ENCODE results near the gene LMX1A. TPM values are rescaled to one million over a fixed set of nuclear protein-coding genes. Genes with fewer than 3 reads are reported as not detected.

The LMX1A gene
- total and polyA plus RNA-seq, 9 of the 15 experiments (the other 6 are each of a cell fraction or from before 2014, with no cell fraction given): not detected

DNA sequence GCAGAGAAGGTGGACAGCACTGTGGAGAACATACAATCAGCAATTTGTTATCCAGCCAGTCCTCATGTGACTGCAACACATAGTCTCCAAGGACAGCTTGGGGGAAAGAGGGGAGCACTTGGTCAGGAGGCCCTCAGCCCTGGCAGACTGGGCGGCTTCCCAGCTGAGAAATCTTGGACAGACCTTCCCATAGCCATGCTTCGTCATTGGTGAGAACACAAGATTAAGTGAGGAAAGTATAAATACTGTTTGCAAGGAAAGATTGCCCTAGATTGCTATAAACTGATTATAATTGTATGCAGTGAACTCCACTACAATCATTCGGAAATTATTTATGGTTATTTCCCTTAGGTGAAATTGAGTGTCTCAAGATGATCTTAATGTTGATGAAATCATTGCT lies 131.5 kb downstream of the LMX1A start:
- no peaks in the 10 kb centered on the region for H4K20me1 ChIP-seq (replicated peaks; ENCODE audit: control insufficient read depth, insufficient read depth, low read length)
- POLR2A ChIA-PET: interaction anchor here (0.7 kb wide), 1 partner anchor 565 kb away, joined by 5 read pairs; no protein-coding TSS in a partner anchor
- no peak overlapping the region for H3K4me2 ChIP-seq (ENCODE audit: insufficient read depth, low read length)
- no TSS peak for BruUV-seq (replicated peaks)
- no peaks in the 10 kb centered on the region for H3K9me3 ChIP-seq (replicated peaks; ENCODE audit: control insufficient read depth, insufficient read depth, low read depth, low read length)
- FAIRE-seq: no peak
- H3K9me1 ChIP-seq (ENCODE audit: control insufficient read depth, insufficient read depth, low read length): no peaks in the 10 kb centered on the region
- 0% methylated on average over 3 of the region's 3 CpGs for WGBS (ENCODE audit: insufficient coverage, low coverage, missing lambda C conversion rate)
- no peak for DNase-seq (ENCODE audit: extremely low read depth in 1 of 4, low spot score in 3 of 4)
- in situ Hi-C loops (cut with MboI): no loop called here
- no peak overlapping the region for H3K9ac ChIP-seq (ENCODE audit: insufficient read depth in 1 of 2, low read depth in 2 of 2, low read length in 2 of 2)
- CTCF ChIA-PET (ENCODE audit: low intra/inter-chr PET ratio): no interaction called here
- no peaks in the 10 kb centered on the region for H3K79me2 ChIP-seq (ENCODE audit: control insufficient read depth, insufficient read depth, low read length)
- no peak for ATAC-seq
- H3K4me1 ChIP-seq (replicated peaks in 1 of 2; ENCODE audit: control insufficient read depth in 2 of 2, insufficient read depth in 2 of 2, low read length in 2 of 2): no peaks in the 10 kb centered on the region
- H2AFZ ChIP-seq (ENCODE audit: low read depth, low read length): no peak overlapping the region
- TF ChIP-seq, protein P1, sequence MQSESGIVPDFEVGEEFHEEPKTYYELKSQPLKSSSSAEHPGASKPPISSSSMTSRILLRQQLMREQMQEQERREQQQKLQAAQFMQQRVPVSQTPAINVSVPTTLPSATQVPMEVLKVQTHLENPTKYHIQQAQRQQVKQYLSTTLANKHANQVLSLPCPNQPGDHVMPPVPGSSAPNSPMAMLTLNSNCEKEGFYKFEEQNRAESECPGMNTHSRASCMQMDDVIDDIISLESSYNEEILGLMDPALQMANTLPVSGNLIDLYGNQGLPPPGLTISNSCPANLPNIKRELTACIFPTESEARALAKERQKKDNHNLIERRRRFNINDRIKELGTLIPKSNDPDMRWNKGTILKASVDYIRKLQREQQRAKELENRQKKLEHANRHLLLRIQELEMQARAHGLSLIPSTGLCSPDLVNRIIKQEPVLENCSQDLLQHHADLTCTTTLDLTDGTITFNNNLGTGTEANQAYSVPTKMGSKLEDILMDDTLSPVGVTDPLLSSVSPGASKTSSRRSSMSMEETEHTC (IDR thresholded peaks at IDR 0.05): no peak
- no peak for TF ChIP-seq SMAD3 (CRISPR knock-in tag; conservative IDR thresholded peaks at IDR 0.05)
- no peak for TF ChIP-seq ZNF589 (CRISPR knock-in tag; IDR thresholded peaks at IDR 0.05; ENCODE audit: low read depth)
- no peak for TF ChIP-seq SRSF7 (optimal IDR thresholded peaks at IDR 0.05; ENCODE audit: low read depth, low read length)
- no peak for TF ChIP-seq TAF15 (IDR thresholded peaks at IDR 0.05; ENCODE audit: low read depth, low read length)
- H3K27me3 ChIP-seq (ENCODE audit: control insufficient read depth in 2 of 2, insufficient read depth in 2 of 2, low read length in 2 of 2): no peaks in the 10 kb centered on the region
- intact Hi-C loops (cut with micrococcal nuclease): no loop called here
- H3K4me3 ChIP-seq: no peak overlapping the region
- no peak overlapping the region for H3K27ac ChIP-seq (ENCODE audit: extremely low read depth, low read depth, low read length)
- H3K36me3 ChIP-seq (ENCODE audit: control insufficient read depth, insufficient read depth, low read length): no peaks in the 10 kb centered on the region

DNA sequence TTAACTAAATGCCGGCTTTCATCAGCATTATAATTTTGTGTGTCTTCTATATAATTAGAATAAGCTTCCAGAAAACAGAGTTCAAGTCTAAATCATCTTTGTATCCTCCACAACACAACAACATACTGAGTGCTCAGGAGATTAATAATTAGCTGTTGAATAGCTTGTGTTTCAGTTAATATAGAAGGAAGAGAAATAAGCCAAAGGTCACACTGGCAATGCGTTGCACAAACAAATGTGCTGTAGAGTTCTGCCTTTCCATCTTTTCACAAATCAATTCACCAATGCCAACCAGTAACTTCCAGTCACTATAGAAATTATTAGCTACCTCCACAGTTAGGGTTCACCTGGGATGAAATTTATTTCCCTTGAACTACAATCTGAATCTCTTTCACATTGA lies 132.0 kb downstream of the LMX1A start:
- in situ Hi-C loops (cut with MboI): no loop called here
- no peak for ATAC-seq
- no peaks in the 10 kb centered on the region for H3K27me3 ChIP-seq (ENCODE audit: control insufficient read depth in 2 of 2, insufficient read depth in 2 of 2, low read length in 2 of 2)
- no peak for FAIRE-seq
- H3K4me1 ChIP-seq (replicated peaks in 1 of 2; ENCODE audit: control insufficient read depth in 2 of 2, insufficient read depth in 2 of 2, low read length in 2 of 2): no peaks in the 10 kb centered on the region
- BruUV-seq (replicated peaks): no TSS peak
- no peaks in the 10 kb centered on the region for H3K79me2 ChIP-seq (ENCODE audit: control insufficient read depth, insufficient read depth, low read length)
- H3K27ac ChIP-seq (ENCODE audit: extremely low read depth, low read depth, low read length): no peak overlapping the region
- no peak overlapping the region for H3K4me3 ChIP-seq
- POLR2A ChIA-PET: no interaction called here
- intact Hi-C loops (cut with micrococcal nuclease): no loop called here
- no peaks in the 10 kb centered on the region for H3K9me3 ChIP-seq (replicated peaks; ENCODE audit: control insufficient read depth, insufficient read depth, low read depth, low read length)
- H3K4me2 ChIP-seq (ENCODE audit: insufficient read depth, low read length): no peak overlapping the region
- H4K20me1 ChIP-seq (replicated peaks; ENCODE audit: control insufficient read depth, insufficient read depth, low read length): no peaks in the 10 kb centered on the region
- no peak overlapping the region for H2AFZ ChIP-seq (ENCODE audit: low read depth, low read length)
- no peaks in the 10 kb centered on the region for H3K36me3 ChIP-seq (ENCODE audit: control insufficient read depth, insufficient read depth, low read length)
- H3K9me1 ChIP-seq (ENCODE audit: control insufficient read depth, insufficient read depth, low read length): no peaks in the 10 kb centered on the region
- WGBS (ENCODE audit: insufficient coverage, low coverage, missing lambda C conversion rate): 2% methylated on average over 2 of the region's 2 CpGs
- CTCF ChIA-PET (ENCODE audit: low intra/inter-chr PET ratio): no interaction called here
- H3K9ac ChIP-seq (ENCODE audit: insufficient read depth in 1 of 2, low read depth in 2 of 2, low read length in 2 of 2): no peak overlapping the region
- DNase-seq (ENCODE audit: extremely low read depth in 1 of 4, low spot score in 3 of 4): no peak
- TF ChIP-seq MXI1 (IDR thresholded peaks at IDR 0.05; ENCODE audit: low read depth, low read length) (no peak), PYGO2 (tag; IDR thresholded peaks at IDR 0.05) (no peak), CHD4 (IDR thresholded peaks at IDR 0.05; ENCODE audit: insufficient read depth, insufficient replicate concordance, low read depth, low read length, poor library complexity, severe bottlenecking) (no peak), RHOXF2B (CRISPR knock-in tag; conservative IDR thresholded peaks at IDR 0.05) (no peak)
